ENCODE data around the gene CD34. TPM values are rescaled to one million over a fixed set of nuclear protein-coding genes. Genes with fewer than 3 reads are reported as not detected.

The CD34 gene, protein sequence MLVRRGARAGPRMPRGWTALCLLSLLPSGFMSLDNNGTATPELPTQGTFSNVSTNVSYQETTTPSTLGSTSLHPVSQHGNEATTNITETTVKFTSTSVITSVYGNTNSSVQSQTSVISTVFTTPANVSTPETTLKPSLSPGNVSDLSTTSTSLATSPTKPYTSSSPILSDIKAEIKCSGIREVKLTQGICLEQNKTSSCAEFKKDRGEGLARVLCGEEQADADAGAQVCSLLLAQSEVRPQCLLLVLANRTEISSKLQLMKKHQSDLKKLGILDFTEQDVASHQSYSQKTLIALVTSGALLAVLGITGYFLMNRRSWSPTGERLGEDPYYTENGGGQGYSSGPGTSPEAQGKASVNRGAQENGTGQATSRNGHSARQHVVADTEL
- total RNA-seq (under 0.01 and 0.26 TPM in 2 replicates), polyA plus RNA-seq (0.51 and 0.72 TPM in 2 replicates), polyA minus RNA-seq (ENCODE audit: low replicate concordance) (0.33 TPM in 1 of 2 replicates, not detected in the other)
- polyA plus RNA-seq (2012): 0.33 and 0.53 TPM in 2 replicates

DNA sequence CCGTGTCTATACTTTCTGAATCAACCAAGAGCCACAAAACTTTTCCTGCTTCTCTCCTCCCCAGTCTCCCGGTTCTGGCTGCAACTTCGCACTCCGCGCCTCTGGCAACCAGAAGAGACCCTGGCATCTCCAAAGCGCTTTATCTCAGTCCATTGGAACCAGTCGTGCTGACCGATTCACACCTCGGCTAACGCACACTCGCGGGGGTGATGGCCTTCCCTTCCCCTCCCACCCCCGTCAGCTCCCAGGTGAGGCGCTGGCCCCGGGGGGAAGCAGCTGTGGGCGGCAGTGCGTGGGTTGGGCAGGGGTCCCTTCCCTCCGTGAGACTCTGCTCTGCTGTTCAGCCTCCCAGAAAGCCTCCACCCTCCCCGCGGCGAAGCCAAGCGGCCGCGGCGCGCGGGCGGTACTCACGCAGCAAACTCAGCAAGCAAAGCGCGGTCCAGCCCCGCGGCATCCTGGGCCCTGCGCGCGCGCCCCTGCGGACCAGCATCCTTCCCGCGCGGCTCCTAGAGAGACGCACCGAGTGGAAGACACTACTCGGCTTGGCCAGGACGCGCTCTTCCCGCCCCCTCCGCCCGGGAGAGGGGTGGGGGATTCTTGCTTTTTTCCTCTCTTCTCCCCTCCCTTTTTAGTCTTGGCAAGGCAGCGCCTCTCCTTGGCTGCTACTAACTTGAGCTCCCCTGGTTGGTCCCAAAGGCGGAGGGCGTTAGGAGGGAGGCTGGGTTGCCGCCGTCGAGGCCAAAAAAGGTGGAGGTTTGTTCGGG is at the start of gene CD34:
Gene CD34, minus strand, starts transcription at position 535 of the 764 bp plus-strand sequence. Its CDS starts 45 bp downstream, at position 490.
- peak within 1 kb of the TSS; percentile 12 for H2AFZ ChIP-seq (ENCODE audit: low read length)
- no peak within 1 kb of the TSS for H3K9ac ChIP-seq (ENCODE audit: insufficient read depth, low read length)
- no peaks in the 10 kb centered on the region for H3K36me3 ChIP-seq (ENCODE audit: control insufficient read depth, insufficient read depth, low read length)
- H3K9me3 ChIP-seq (ENCODE audit: control insufficient read depth, insufficient read depth, low read depth, low read length): no peaks in the 10 kb centered on the region
- DNase-seq (ENCODE audit: low read depth in 2 of 2): peak in 1 of 2 donors; percentile 40
- peak within 1 kb of the TSS; percentile 8 to 51 (median 26) for H3K4me3 ChIP-seq (replicated peaks in 1 of 4; ENCODE audit: control extremely low read depth in 1 of 4, insufficient read depth in 1 of 4, low read depth in 3 of 4, low read length in 4 of 4)
- TF ChIP-seq CTCF (conservative IDR thresholded peaks at IDR 0.05 in 1 of 2, IDR thresholded peaks at IDR 0.05 in 1 of 2; ENCODE audit: low read depth in 1 of 2, low read length in 2 of 2): no peak
- peak; percentile 64 for TF ChIP-seq EZH2 (IDR thresholded peaks at IDR 0.05; ENCODE audit: low read length, missing control alignments)
- peak within 1 kb of the TSS; percentile 89 for H3K4me2 ChIP-seq (ENCODE audit: extremely low read depth, insufficient read depth, low read length)
- H3K27ac ChIP-seq (ENCODE audit: insufficient read depth, low read length): no peak within 1 kb of the TSS
- peaks cover 8% of the 10 kb centered on the region for H3K27me3 ChIP-seq (ENCODE audit: control insufficient read depth, insufficient read depth, low read length)
- no peaks in the 10 kb centered on the region for H4K20me1 ChIP-seq (ENCODE audit: control insufficient read depth, extremely low read depth, insufficient read depth, low read length)
- no peaks in the 10 kb centered on the region for H3K4me1 ChIP-seq (ENCODE audit: control insufficient read depth, extremely low read depth, insufficient read depth, low read length)
- no peaks in the 10 kb centered on the region for H3K79me2 ChIP-seq (ENCODE audit: control insufficient read depth, insufficient read depth, low read length)

GRCh38 chr1:207960346-207960745 is 49.4 kb upstream of the CD34 start:
- no peak overlapping the region for H3K9ac ChIP-seq (ENCODE audit: insufficient read depth, low read length)
- no peak overlapping the region for H3K4me2 ChIP-seq (ENCODE audit: extremely low read depth, insufficient read depth, low read length)
- no peak overlapping the region for H3K27ac ChIP-seq (ENCODE audit: insufficient read depth, low read length)
- no peak for TF ChIP-seq CTCF (conservative IDR thresholded peaks at IDR 0.05 in 1 of 2, IDR thresholded peaks at IDR 0.05 in 1 of 2; ENCODE audit: low read depth in 1 of 2, low read length in 2 of 2)
- TF ChIP-seq EZH2 (IDR thresholded peaks at IDR 0.05; ENCODE audit: low read length, missing control alignments): no peak
- no peak for DNase-seq (ENCODE audit: low read depth in 2 of 2)
- no peaks in the 10 kb centered on the region for H3K36me3 ChIP-seq (ENCODE audit: control insufficient read depth, insufficient read depth, low read length)
- H3K4me1 ChIP-seq (ENCODE audit: control insufficient read depth, extremely low read depth, insufficient read depth, low read length): peaks cover 13% of the 10 kb centered on the region
- no peaks in the 10 kb centered on the region for H3K9me3 ChIP-seq (ENCODE audit: control insufficient read depth, insufficient read depth, low read depth, low read length)
- no peak overlapping the region for H3K4me3 ChIP-seq (replicated peaks in 1 of 4; ENCODE audit: control extremely low read depth in 1 of 4, insufficient read depth in 1 of 4, low read depth in 3 of 4, low read length in 4 of 4)
- H4K20me1 ChIP-seq (ENCODE audit: control insufficient read depth, extremely low read depth, insufficient read depth, low read length): no peaks in the 10 kb centered on the region
- no peaks in the 10 kb centered on the region for H3K79me2 ChIP-seq (ENCODE audit: control insufficient read depth, insufficient read depth, low read length)
- no peak overlapping the region for H2AFZ ChIP-seq (ENCODE audit: low read length)
- H3K27me3 ChIP-seq (ENCODE audit: control insufficient read depth, insufficient read depth, low read length): peaks cover 6% of the 10 kb centered on the region

DNA sequence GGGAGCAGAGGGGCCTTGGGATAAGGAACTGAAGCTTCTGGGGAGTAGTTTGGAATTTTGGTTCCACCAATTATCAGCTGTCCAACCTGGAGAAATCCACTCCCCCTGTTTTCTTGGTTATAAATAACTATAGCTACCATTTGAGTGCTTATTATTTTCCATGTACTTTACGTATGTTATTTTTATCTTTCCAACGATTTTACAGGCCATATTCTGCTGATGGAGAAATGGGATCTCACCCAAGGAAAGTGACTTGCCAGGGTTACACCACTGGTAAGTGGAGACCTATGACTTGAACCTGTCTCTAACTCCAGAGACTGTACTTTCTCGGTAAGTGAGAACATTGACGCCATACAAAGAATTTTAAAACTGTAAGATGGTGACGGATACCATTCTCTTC is 49.0 kb upstream of the CD34 start:
- Histone ChIP-seq H3K79me2 (ENCODE audit: control insufficient read depth, insufficient read depth, low read length) (no peaks in the 10 kb centered on the region), H3K27ac (ENCODE audit: insufficient read depth, low read length) (no peak overlapping the region), H3K4me3 (replicated peaks in 1 of 4; ENCODE audit: control extremely low read depth in 1 of 4, insufficient read depth in 1 of 4, low read depth in 3 of 4, low read length in 4 of 4) (no peak overlapping the region), H3K27me3 (ENCODE audit: control insufficient read depth, insufficient read depth, low read length) (peaks cover 8% of the 10 kb centered on the region), H3K4me1 (ENCODE audit: control insufficient read depth, extremely low read depth, insufficient read depth, low read length) (peaks cover 13% of the 10 kb centered on the region), H3K9me3 (ENCODE audit: control insufficient read depth, insufficient read depth, low read depth, low read length) (no peaks in the 10 kb centered on the region), H3K4me2 (ENCODE audit: extremely low read depth, insufficient read depth, low read length) (no peak overlapping the region), H2AFZ (ENCODE audit: low read length) (no peak overlapping the region), H3K36me3 (ENCODE audit: control insufficient read depth, insufficient read depth, low read length) (no peaks in the 10 kb centered on the region), H4K20me1 (ENCODE audit: control insufficient read depth, extremely low read depth, insufficient read depth, low read length) (no peaks in the 10 kb centered on the region), H3K9ac (ENCODE audit: insufficient read depth, low read length) (no peak overlapping the region)
- DNase-seq (ENCODE audit: low read depth in 2 of 2): no peak
- no peak for TF ChIP-seq CTCF (conservative IDR thresholded peaks at IDR 0.05 in 1 of 2, IDR thresholded peaks at IDR 0.05 in 1 of 2; ENCODE audit: low read depth in 1 of 2, low read length in 2 of 2)
- TF ChIP-seq EZH2 (IDR thresholded peaks at IDR 0.05; ENCODE audit: low read length, missing control alignments): no peak
